SK-N-SH (cell line): Measurements from ENCODE around the gene ISCA1. TPM values are rescaled to one million over a fixed set of nuclear protein-coding genes. Genes with fewer than 3 reads are reported as not detected.
A peak's percentile ranks its signal among the peaks of the same experiment; 100 is the strongest.

ENCODE experiments used
- CTCF ChIA-PET: fragments of 300-600, 350-600 bp; formaldehyde crosslinking; extraction: SDS; loops from one replicate; lab custom pipeline; 2021; lab: Yijun Ruan, JAX
- POLR2A ChIA-PET: fragments of 350-600 bp; sonication (Branson Sonifier 250); formaldehyde crosslinking; extraction: SDS; loops from one replicate; lab custom pipeline; 2020; ENCODE audit warnings: antibody characterized with exemption, inconsistent platforms; lab: Yijun Ruan, JAX
- DNase-seq: peaks from one replicate; pipeline ENCODE4 v3.0.0; 2012
- H2AFZ ChIP-seq: fragments of 200-600 bp; sonication (generic); 2 replicates; pipeline ENCODE4 v1.8.1; 2016; ENCODE audit warnings: antibody characterized with exemption, mild to moderate bottlenecking, low read depth
- H3F3A ChIP-seq: fragments of 200-600 bp; sonication (generic); replicated peaks from 2 replicates; pipeline ENCODE3; 2016; ENCODE audit warnings: antibody characterized with exemption, mild to moderate bottlenecking; ENCODE audit not compliant: insufficient read depth
- H3K27ac ChIP-seq, 2 experiments: fragments of 200-500 bp in 1 of 2; fragments of 200-600 bp in 1 of 2; sonication (Bioruptor generic) in 1 of 2; sonication (generic), shearing (Covaris generic) in 1 of 2; 2 replicates each; pipeline versions ENCODE4 v1.5.1 to v1.6.1; 2014 to 2016; ENCODE audit warnings: low read depth in 2 of 2, inconsistent platforms in 1 of 2, low read length in 1 of 2, mild to moderate bottlenecking in 1 of 2, mixed read lengths in 1 of 2
- H3K27me3 ChIP-seq: fragments of 200-600 bp; sonication (generic), shearing (Covaris generic); 2 replicates; pipeline ENCODE4 v1.6.1; 2016; ENCODE audit warnings: mixed run types; ENCODE audit not compliant: insufficient read depth
- H3K36me3 ChIP-seq, 2 experiments: fragments of 200-500 bp in 1 of 2; fragments of 200-600 bp in 1 of 2; sonication (Bioruptor generic) in 1 of 2; sonication (generic) in 1 of 2; replicated peaks in 1 of 2; 2 replicates each; pipeline versions ENCODE3 to v1.5.1; 2014 to 2016; ENCODE audit warnings: low read length in 1 of 2, mild to moderate bottlenecking in 1 of 2; ENCODE audit not compliant: insufficient read depth in 2 of 2, control insufficient read depth in 1 of 2
- H3K4me1 ChIP-seq, 2 experiments: fragments of 200-500 bp in 1 of 2; fragments of 200-600 bp in 1 of 2; sonication (Bioruptor generic) in 1 of 2; sonication (generic), shearing (Covaris generic) in 1 of 2; 2 replicates each; pipeline versions ENCODE4 v1.5.1 to v1.6.1; 2014 to 2016; ENCODE audit warnings: low read depth in 1 of 2, low read length in 1 of 2, mixed run types in 1 of 2; ENCODE audit not compliant: insufficient read depth in 2 of 2, control insufficient read depth in 1 of 2
- H3K4me2 ChIP-seq: fragments of 200-600 bp; sonication (generic), shearing (Covaris generic); 2 replicates; pipeline ENCODE4 v1.6.1; 2017; ENCODE audit warnings: mixed run types
- H3K4me3 ChIP-seq, 2 experiments: fragments of 200-500 bp in 1 of 2; fragments of 200-600 bp in 1 of 2; sonication (Bioruptor generic) in 1 of 2; sonication (generic), shearing (Covaris generic) in 1 of 2; 2 replicates each; pipeline versions ENCODE4 v1.5.1 to v1.8.1; 2014 to 2016; ENCODE audit warnings: low read depth in 2 of 2, inconsistent platforms in 1 of 2, low read length in 1 of 2, mild to moderate bottlenecking in 1 of 2, mixed read lengths in 1 of 2, moderate library complexity in 1 of 2
- H3K79me2 ChIP-seq: fragments of 200-600 bp; sonication (generic); 2 replicates; pipeline ENCODE4 v1.8.1; 2017; ENCODE audit warnings: mild to moderate bottlenecking; ENCODE audit not compliant: insufficient read depth
- H3K9ac ChIP-seq: fragments of 200-600 bp; sonication (generic); 2 replicates; pipeline ENCODE4 v1.6.1; 2017; ENCODE audit warnings: mixed run types
- H3K9me2 ChIP-seq: fragments of 200-600 bp; sonication (generic); 2 replicates; pipeline ENCODE4 v1.6.1; 2017; ENCODE audit warnings: mixed run types
- H3K9me3 ChIP-seq: fragments of 200-600 bp; sonication (generic); 2 replicates; pipeline ENCODE4 v1.6.1; 2017; ENCODE audit warnings: mixed run types, mild to moderate bottlenecking, moderate library complexity
- H4K20me1 ChIP-seq: fragments of 200-600 bp; sonication (generic); 2 replicates; pipeline ENCODE4 v1.6.1; 2017; ENCODE audit warnings: mild to moderate bottlenecking, mixed run types; ENCODE audit not compliant: insufficient read depth
- CHD2 ChIP-seq: fragments of 150-350 bp; IDR thresholded peaks from 2 replicates; pipeline ENCODE4 v1.6.1; 2018; ENCODE audit warnings: low read length; ENCODE audit not compliant: partially characterized antibody
- CTCF ChIP-seq: fragments of 200-600 bp; sonication (generic); IDR thresholded peaks from 2 replicates; pipeline ENCODE4 v1.6.1; 2017; ENCODE audit warnings: antibody characterized with exemption, mild to moderate bottlenecking, moderate library complexity
- ELF1 ChIP-seq: IDR thresholded peaks from 2 replicates; pipeline ENCODE4 v1.4.0; 2012
- EP300 ChIP-seq, 2 experiments: IDR thresholded peaks; 2 replicates each; pipeline versions ENCODE4 v1.4.0 to v1.6.1; 2012; ENCODE audit warnings: borderline replicate concordance in 1 of 2, low read depth in 1 of 2, low read length in 1 of 2
- EZH2phosphoT487 ChIP-seq: fragments of 200-600 bp; sonication (generic); IDR thresholded peaks from 2 replicates; pipeline ENCODE4 v1.6.1; 2017; ENCODE audit warnings: low read depth, mixed run types, mild to moderate bottlenecking, antibody characterized with exemption, moderate library complexity, borderline replicate concordance
- FOSL2 ChIP-seq: IDR thresholded peaks from 2 replicates; pipeline ENCODE4 v1.4.0; 2012; ENCODE audit warnings: low read depth, mild to moderate bottlenecking, moderate library complexity, borderline replicate concordance
- FOXJ3 ChIP-seq: sonication (generic); formaldehyde crosslinking; IDR thresholded peaks from 2 replicates; pipeline ENCODE4 v1.5.1; 2020; ENCODE audit warnings: mild to moderate bottlenecking, missing genetic modification reagents
- FOXM1 ChIP-seq: IDR thresholded peaks from 2 replicates; pipeline ENCODE4 v1.4.0; 2012; ENCODE audit warnings: low read depth, mild to moderate bottlenecking
- GABPA ChIP-seq: IDR thresholded peaks from 2 replicates; pipeline ENCODE4 v1.4.0; 2012; ENCODE audit warnings: low read depth, mild to moderate bottlenecking
- GATA2 ChIP-seq: sonication (generic); formaldehyde crosslinking; IDR thresholded peaks from 2 replicates; pipeline ENCODE4 v1.5.0; 2020; ENCODE audit warnings: mild to moderate bottlenecking, missing genetic modification reagents
- IRF3 ChIP-seq: fragments of 150-350 bp; IDR thresholded peaks from 2 replicates; pipeline ENCODE4 v1.6.1; 2016; ENCODE audit warnings: mild to moderate bottlenecking, low read depth, low read length
- JUND ChIP-seq: IDR thresholded peaks from 2 replicates; pipeline ENCODE4 v1.4.0; 2012
- MEF2A ChIP-seq: IDR thresholded peaks from 2 replicates; pipeline ENCODE4 v1.4.0; 2012; ENCODE audit warnings: low read depth, borderline replicate concordance
- MXI1 ChIP-seq: IDR thresholded peaks from 2 replicates; pipeline ENCODE4 v1.6.1; 2012; ENCODE audit warnings: mild to moderate bottlenecking, low read depth, low read length, improper control_type of control experiment
- NFIC ChIP-seq: IDR thresholded peaks from 2 replicates; pipeline ENCODE4 v1.4.0; 2012; ENCODE audit warnings: borderline replicate concordance
- PBX3 ChIP-seq: IDR thresholded peaks from 2 replicates; pipeline ENCODE4; 2012
- POLR2AphosphoS5 ChIP-seq: IDR thresholded peaks from 2 replicates; pipeline ENCODE4 v1.6.1; 2012; ENCODE audit warnings: low read depth, low read length
- RAD21 ChIP-seq: IDR thresholded peaks from 2 replicates; pipeline ENCODE4 v1.6.1; 2012; ENCODE audit warnings: mild to moderate bottlenecking, low read length
- RCOR1 ChIP-seq: fragments of 150-350 bp; IDR thresholded peaks from 2 replicates; pipeline ENCODE4 v1.6.1; 2017; ENCODE audit warnings: antibody characterized with exemption, low read length
- RFX5 ChIP-seq: IDR thresholded peaks from 2 replicates; pipeline ENCODE4 v1.6.1; 2012; ENCODE audit warnings: mild to moderate bottlenecking, improper control_type of control experiment, low read length
- SIN3A ChIP-seq: IDR thresholded peaks from 2 replicates; pipeline ENCODE4 v1.6.1; 2012; ENCODE audit warnings: low read depth, mild to moderate bottlenecking, low read length, moderate library complexity, borderline replicate concordance
- SMC3 ChIP-seq: IDR thresholded peaks from 2 replicates; pipeline ENCODE4 v1.6.1; 2012; ENCODE audit warnings: low read depth, low read length, improper control_type of control experiment
- TAF1 ChIP-seq: IDR thresholded peaks from 2 replicates; pipeline ENCODE4 v1.6.1; 2012; ENCODE audit warnings: low read depth, mild to moderate bottlenecking, low read length, moderate library complexity, borderline replicate concordance
- TCF12 ChIP-seq: IDR thresholded peaks from 2 replicates; pipeline ENCODE4 v1.4.0; 2012
- TEAD4 ChIP-seq: IDR thresholded peaks from 2 replicates; pipeline ENCODE4 v1.4.0; 2012; ENCODE audit warnings: mild to moderate bottlenecking, borderline replicate concordance; ENCODE audit not compliant: insufficient read depth
- USF1 ChIP-seq: IDR thresholded peaks from 2 replicates; pipeline ENCODE4 v1.4.0; 2012; ENCODE audit warnings: low read depth, borderline replicate concordance
- YY1 ChIP-seq: IDR thresholded peaks from 2 replicates; pipeline ENCODE4 v1.4.0; 2012; ENCODE audit warnings: low read depth, mild to moderate bottlenecking
- WGBS: methylation state at CpG from one replicate; pipeline ENCODE4 v1.1.6; 2017; ENCODE audit warnings: low lambda C conversion rate; 5-methylcytosine and 5-hydroxymethylcytosine counted together
- polyA plus RNA-seq, 3 experiments: library from polyadenylated mRNA; depleted of rRNA; stranded (reverse); fragments of >200 nt; gene quantifications; 2 replicates each; pipeline ENCODE4 v1.2.3, GENCODE V29; 2012
- TF ChIP-seq, protein P1 (sequence below): fragments of 150-350 bp; IDR thresholded peaks from 2 replicates; pipeline ENCODE4 v1.6.1; 2017; ENCODE audit warnings: antibody characterized with exemption, low read length, low read depth, borderline replicate concordance

Gene ISCA1
- 10.9 and 14.7 TPM in 2 replicates for polyA plus RNA-seq (2012; rRNA removed)
- 19.2 and 24.0 TPM in 2 replicates for polyA plus RNA-seq (2012; cell fraction: cytosol; rRNA removed)
- 5.0 and 13.1 TPM in 2 replicates for polyA plus RNA-seq (2012; cell fraction: nucleus; rRNA removed)

DNA sequence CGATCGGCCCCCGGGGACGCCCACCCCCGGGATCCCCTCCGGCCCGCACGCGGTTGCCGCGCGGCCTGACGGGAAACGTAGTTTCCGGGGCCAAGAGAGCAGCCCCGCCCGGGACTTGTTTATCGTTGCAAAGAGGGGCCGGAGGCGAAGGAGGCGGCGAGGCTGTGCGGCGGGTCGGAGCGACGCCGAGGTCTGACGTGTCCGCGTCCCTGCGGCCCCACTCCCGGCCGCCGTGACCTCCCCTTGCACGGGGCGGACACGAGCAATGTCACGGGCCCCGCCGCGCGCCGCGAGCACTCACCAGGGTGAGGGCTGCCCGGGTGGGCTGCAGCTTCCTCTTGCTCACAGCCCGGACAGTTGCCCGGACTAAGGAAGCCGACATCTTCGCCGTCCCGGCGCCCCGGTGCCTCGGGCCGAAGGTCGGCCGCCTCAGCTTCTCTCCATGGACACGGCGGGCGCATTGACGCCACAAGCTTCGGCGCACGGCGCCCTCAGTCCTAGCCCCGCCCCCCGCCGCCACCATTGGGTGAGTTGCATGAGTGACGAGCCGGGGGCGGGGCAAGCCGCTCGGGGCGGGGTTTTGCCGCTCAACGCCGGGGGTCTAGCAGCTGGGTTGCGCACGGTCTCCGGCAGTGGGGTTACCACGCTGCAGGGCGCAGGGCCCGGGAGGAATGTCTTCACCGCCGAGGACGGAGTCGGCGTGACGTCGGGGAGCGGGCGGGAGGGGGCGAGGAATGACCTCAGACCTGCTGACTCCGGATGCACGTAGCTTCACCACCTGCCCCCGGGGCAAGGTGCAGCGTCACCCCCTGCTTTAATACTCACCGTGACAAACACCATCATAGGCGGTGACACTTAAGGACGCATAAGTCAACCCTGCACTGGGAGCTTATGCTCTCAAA, at the start of gene ISCA1:
Gene ISCA1, minus strand, starts transcription at position 462 of the 902 bp plus-strand sequence. Its CDS starts 80 bp downstream, at position 382.
- Histone ChIP-seq H3K4me1 (peaks cover 7 to 18% of the 10 kb centered on the region in 2 experiments; a peak in 3 of 4 replicates), H3K9me2 (no peaks in the 10 kb centered on the region), H3K9ac (peak within 1 kb of the TSS; percentile 92), H3K27me3 (no peaks in the 10 kb centered on the region), H3K9me3 (no peaks in the 10 kb centered on the region), H3F3A (no peaks in the 10 kb centered on the region), H3K79me2 (peaks cover 45% of the 10 kb centered on the region), H3K4me3 (peak within 1 kb of the TSS; percentile 91 to 93), H3K27ac (peak within 1 kb of the TSS; percentile 89 to 94), H4K20me1 (no peaks in the 10 kb centered on the region), H3K36me3 (peaks cover 14 to 16% of the 10 kb centered on the region in 2 experiments), H3K4me2 (peak within 1 kb of the TSS; percentile 89), H2AFZ (peak within 1 kb of the TSS; percentile 88)
- 0% methylated on average over 33 of the region's 101 CpGs for WGBS
- ChIA-PET CTCF (interaction anchor here (0.7 to 1.2 kb wide), 4 partner anchors 25 to 340 kb away, joined by 3 read pairs; no protein-coding TSS in a partner anchor), POLR2A (interaction anchor here (0.6 to 1.0 kb wide), 3 partner anchors 9 to 184 kb away, joined by 3 to 4 read pairs (median 3); no protein-coding TSS in a partner anchor)
- peak; percentile 97 for DNase-seq
- TF ChIP-seq GABPA (peak; percentile 41; the same call in 1 of the 2 replicates), POLR2AphosphoS5 (peak; percentile 86), TCF12 (no peak), RAD21 (no peak), TEAD4 (no peak), FOXM1 (no peak), IRF3 (no peak), EP300 (IDR thresholded peaks at IDR 0.05; ENCODE audit: borderline replicate concordance in 1 of 2, low read depth in 1 of 2, low read length in 1 of 2) (no peak), TAF1 (peak; percentile 92; the same call in 1 of the 2 replicates), SIN3A (peak; percentile 57; the same call in 1 of the 2 replicates), NFIC (no peak), YY1 (no peak), RFX5 (no peak), CTCF (no peak), CHD2 (peak; percentile 22), JUND (no peak), ELF1 (no peak), FOXJ3 (CRISPR knock-in tag) (peak; percentile 57; the same call in 1 of the 2 replicates), GATA2 (CRISPR knock-in tag) (no peak), SMC3 (no peak), EZH2phosphoT487 (no peak), MXI1 (peak; percentile 90), USF1 (no peak), PBX3 (peak; percentile 89), FOSL2 (no peak), MEF2A (no peak), RCOR1 (no peak)
- TF ChIP-seq, protein P1, sequence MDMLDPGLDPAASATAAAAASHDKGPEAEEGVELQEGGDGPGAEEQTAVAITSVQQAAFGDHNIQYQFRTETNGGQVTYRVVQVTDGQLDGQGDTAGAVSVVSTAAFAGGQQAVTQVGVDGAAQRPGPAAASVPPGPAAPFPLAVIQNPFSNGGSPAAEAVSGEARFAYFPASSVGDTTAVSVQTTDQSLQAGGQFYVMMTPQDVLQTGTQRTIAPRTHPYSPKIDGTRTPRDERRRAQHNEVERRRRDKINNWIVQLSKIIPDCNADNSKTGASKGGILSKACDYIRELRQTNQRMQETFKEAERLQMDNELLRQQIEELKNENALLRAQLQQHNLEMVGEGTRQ = no peak
